GM19193 (cell line): ENCODE measurements around the gene LRRC59.

Source experiments
- POLR2A ChIP-seq: IDR thresholded peaks from 4 replicates; pipeline ENCODE4 v1.6.1; 2011; ENCODE audit not compliant: insufficient read depth, insufficient read length; ENCODE audit errors: extremely low read depth

The LRRC59 gene

GRCh38 chr17:50360486-50361115 lies 36.7 kb downstream of the LRRC59 start:
- TF ChIP-seq POLR2A: no peak

- no peak for TF ChIP-seq POLR2A
These were observed 37.3 kb downstream of the LRRC59 start for GRCh38 chr17:50359998-50360461.

GRCh38 chr17:50359005-50359699 lies 38.2 kb downstream of the LRRC59 start:
- no peak for TF ChIP-seq POLR2A

- TF ChIP-seq POLR2A: no peak
These were observed 39.1 kb downstream of the LRRC59 start for GRCh38 chr17:50358177-50358576.

- no peak for TF ChIP-seq POLR2A
These were observed 40.3 kb downstream of the LRRC59 start for GRCh38 chr17:50356892-50357510.

GRCh38 chr17:50356418-50356817 lies 40.9 kb downstream of the LRRC59 start:
- no peak for TF ChIP-seq POLR2A

GRCh38 chr17:50355701-50356341 lies 41.5 kb downstream of the LRRC59 start:
- no peak for TF ChIP-seq POLR2A

GRCh38 chr17:50355336-50355700 lies 42.0 kb downstream of the LRRC59 start:
- no peak for TF ChIP-seq POLR2A

- TF ChIP-seq POLR2A: no peak
These were observed 42.5 kb downstream of the LRRC59 start for GRCh38 chr17:50354776-50355175.

- no peak for TF ChIP-seq POLR2A
These were observed 43.1 kb downstream of the LRRC59 start for GRCh38 chr17:50354198-50354597.

GRCh38 chr17:50353600-50354195 lies 43.6 kb downstream of the LRRC59 start:
- no peak for TF ChIP-seq POLR2A

- TF ChIP-seq POLR2A: no peak
These were observed 44.4 kb downstream of the LRRC59 start for GRCh38 chr17:50352693-50353599.

- TF ChIP-seq POLR2A: no peak
These were observed 45.1 kb downstream of the LRRC59 start for GRCh38 chr17:50352072-50352692.

GRCh38 chr17:50350733-50351132 lies 46.6 kb downstream of the LRRC59 start:
- TF ChIP-seq POLR2A: no peak
